SU-DHL-6 (cell line): Measurements from ENCODE around the gene RBM15B.

Source experiments
- H2AFZ ChIP-seq: fragments of 200-600 bp; sonication (generic); 2 replicates; pipeline ENCODE4 v1.6.1; 2014; ENCODE audit warnings: low read depth, mild to moderate bottlenecking, moderate library complexity, mixed read lengths, antibody characterized with exemption, low read length; ENCODE audit not compliant: severe bottlenecking
- H3F3A ChIP-seq: fragments of 200-600 bp; shearing (Covaris generic); 2 replicates; pipeline ENCODE4 v1.6.0; 2016; ENCODE audit warnings: antibody characterized with exemption, mild to moderate bottlenecking; ENCODE audit not compliant: insufficient read depth
- H3K27ac ChIP-seq: fragments of 200-600 bp; sonication (generic); 2 replicates; pipeline ENCODE4 v1.5.1; 2016; ENCODE audit warnings: low read depth, mild to moderate bottlenecking, low read length, moderate library complexity, mixed read lengths
- H3K27me3 ChIP-seq: fragments of 200-600 bp; sonication (generic), shearing (Covaris generic); 2 replicates; pipeline ENCODE4 v1.6.0; 2014; ENCODE audit warnings: mild to moderate bottlenecking, low read length
- H3K36me3 ChIP-seq: fragments of 200-600 bp; sonication (generic); 2 replicates; pipeline ENCODE4 v1.6.1; 2014; ENCODE audit warnings: mild to moderate bottlenecking, low read length, mixed read lengths
- H3K4me2 ChIP-seq: fragments of 300-600, 200-600 bp; shearing (Covaris generic), sonication (generic); 2 replicates; pipeline ENCODE4 v1.6.0; 2014; ENCODE audit warnings: low read length, low read depth, mild to moderate bottlenecking; ENCODE audit not compliant: poor library complexity, severe bottlenecking
- H3K4me3 ChIP-seq: fragments of 200-600 bp; sonication (generic); 2 replicates; pipeline ENCODE4 v1.5.1; 2014; ENCODE audit warnings: antibody characterized with exemption, low read length, mild to moderate bottlenecking, mixed read lengths; ENCODE audit not compliant: insufficient read depth, poor library complexity, severe bottlenecking
- H3K79me2 ChIP-seq: fragments of 200-600 bp; sonication (generic); 2 replicates; pipeline ENCODE4 v1.6.1; 2014; ENCODE audit warnings: mild to moderate bottlenecking, low read length, moderate library complexity; ENCODE audit not compliant: insufficient read depth
- H3K9ac ChIP-seq: fragments of 200-600 bp; sonication (generic); 2 replicates; pipeline ENCODE4 v1.7.0; 2014; ENCODE audit warnings: mild to moderate bottlenecking, low read length
- H3K9me2 ChIP-seq: fragments of 200-600 bp; sonication (generic); replicated peaks from 2 replicates; pipeline ENCODE4 v1.6.1; 2014; ENCODE audit warnings: low read length; ENCODE audit not compliant: insufficient read depth
- H3K9me3 ChIP-seq: fragments of 200-600 bp; sonication (generic); 2 replicates; pipeline ENCODE4 v1.6.1; 2014; ENCODE audit warnings: low read length, mixed read lengths; ENCODE audit not compliant: insufficient read depth
- H4K20me1 ChIP-seq: fragments of 200-600 bp; sonication (generic); 2 replicates; pipeline ENCODE4 v1.6.1; 2014; ENCODE audit warnings: low read depth, mild to moderate bottlenecking, antibody characterized with exemption, low read length, moderate library complexity, mixed read lengths
- EZH2phosphoT487 ChIP-seq: fragments of 200-600 bp; sonication (generic), shearing (Covaris generic); conservative IDR thresholded peaks from 2 replicates; pipeline ENCODE4 v1.6.1; 2018; ENCODE audit warnings: mild to moderate bottlenecking, antibody characterized with exemption, low read length, moderate library complexity, mixed read lengths
- TF ChIP-seq, protein P1 (sequence below): fragments of 200-600 bp; sonication (generic); IDR thresholded peaks from one replicate; pipeline ENCODE4 v1.5.1; 2017; ENCODE audit warnings: antibody characterized with exemption, mild to moderate bottlenecking, low read length, moderate library complexity; ENCODE audit not compliant: insufficient read depth, poor library complexity, severe bottlenecking

RBM15B gene, protein sequence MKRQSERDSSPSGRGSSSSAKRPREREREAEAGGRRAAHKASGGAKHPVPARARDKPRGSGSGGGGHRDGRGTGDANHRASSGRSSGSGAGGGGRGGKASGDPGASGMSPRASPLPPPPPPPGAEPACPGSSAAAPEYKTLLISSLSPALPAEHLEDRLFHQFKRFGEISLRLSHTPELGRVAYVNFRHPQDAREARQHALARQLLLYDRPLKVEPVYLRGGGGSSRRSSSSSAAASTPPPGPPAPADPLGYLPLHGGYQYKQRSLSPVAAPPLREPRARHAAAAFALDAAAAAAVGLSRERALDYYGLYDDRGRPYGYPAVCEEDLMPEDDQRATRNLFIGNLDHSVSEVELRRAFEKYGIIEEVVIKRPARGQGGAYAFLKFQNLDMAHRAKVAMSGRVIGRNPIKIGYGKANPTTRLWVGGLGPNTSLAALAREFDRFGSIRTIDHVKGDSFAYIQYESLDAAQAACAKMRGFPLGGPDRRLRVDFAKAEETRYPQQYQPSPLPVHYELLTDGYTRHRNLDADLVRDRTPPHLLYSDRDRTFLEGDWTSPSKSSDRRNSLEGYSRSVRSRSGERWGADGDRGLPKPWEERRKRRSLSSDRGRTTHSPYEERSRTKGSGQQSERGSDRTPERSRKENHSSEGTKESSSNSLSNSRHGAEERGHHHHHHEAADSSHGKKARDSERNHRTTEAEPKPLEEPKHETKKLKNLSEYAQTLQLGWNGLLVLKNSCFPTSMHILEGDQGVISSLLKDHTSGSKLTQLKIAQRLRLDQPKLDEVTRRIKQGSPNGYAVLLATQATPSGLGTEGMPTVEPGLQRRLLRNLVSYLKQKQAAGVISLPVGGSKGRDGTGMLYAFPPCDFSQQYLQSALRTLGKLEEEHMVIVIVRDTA

DNA sequence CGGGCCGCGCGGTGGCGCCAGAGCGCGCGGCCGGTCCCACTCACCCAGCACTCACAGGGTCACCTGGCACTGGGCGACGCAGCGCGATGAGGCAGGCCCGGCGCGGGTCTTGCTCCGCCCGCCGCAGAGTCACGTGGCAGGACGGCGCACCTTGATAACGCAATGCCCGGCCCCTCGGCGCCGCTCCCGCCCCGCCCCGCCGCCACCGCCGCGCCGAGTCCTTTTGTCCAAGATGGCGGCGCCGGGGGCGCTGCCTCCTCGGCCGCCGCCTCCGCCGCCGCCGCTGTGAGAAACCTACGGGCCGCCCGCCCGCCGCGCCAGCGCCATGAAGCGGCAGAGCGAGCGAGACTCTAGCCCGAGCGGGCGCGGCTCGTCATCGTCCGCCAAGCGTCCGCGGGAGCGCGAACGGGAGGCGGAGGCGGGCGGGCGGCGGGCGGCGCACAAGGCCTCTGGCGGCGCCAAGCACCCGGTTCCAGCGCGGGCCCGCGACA lies at the start of gene RBM15B:
TSS of gene RBM15B (plus strand) at position 211 of the 491 bp plus-strand sequence. CDS start at position 326, 115 bp downstream.
- peak within 1 kb of the TSS; percentile 77 for H3K4me2 ChIP-seq
- H3F3A ChIP-seq: peaks cover 46% of the 10 kb centered on the region
- peak within 1 kb of the TSS; percentile 63 for H3K27ac ChIP-seq
- H3K27me3 ChIP-seq: no peaks in the 10 kb centered on the region
- H3K9me3 ChIP-seq: no peaks in the 10 kb centered on the region
- H3K79me2 ChIP-seq: peaks cover 60% of the 10 kb centered on the region
- H3K9ac ChIP-seq: peak within 1 kb of the TSS; percentile 75
- TF ChIP-seq, protein P1, sequence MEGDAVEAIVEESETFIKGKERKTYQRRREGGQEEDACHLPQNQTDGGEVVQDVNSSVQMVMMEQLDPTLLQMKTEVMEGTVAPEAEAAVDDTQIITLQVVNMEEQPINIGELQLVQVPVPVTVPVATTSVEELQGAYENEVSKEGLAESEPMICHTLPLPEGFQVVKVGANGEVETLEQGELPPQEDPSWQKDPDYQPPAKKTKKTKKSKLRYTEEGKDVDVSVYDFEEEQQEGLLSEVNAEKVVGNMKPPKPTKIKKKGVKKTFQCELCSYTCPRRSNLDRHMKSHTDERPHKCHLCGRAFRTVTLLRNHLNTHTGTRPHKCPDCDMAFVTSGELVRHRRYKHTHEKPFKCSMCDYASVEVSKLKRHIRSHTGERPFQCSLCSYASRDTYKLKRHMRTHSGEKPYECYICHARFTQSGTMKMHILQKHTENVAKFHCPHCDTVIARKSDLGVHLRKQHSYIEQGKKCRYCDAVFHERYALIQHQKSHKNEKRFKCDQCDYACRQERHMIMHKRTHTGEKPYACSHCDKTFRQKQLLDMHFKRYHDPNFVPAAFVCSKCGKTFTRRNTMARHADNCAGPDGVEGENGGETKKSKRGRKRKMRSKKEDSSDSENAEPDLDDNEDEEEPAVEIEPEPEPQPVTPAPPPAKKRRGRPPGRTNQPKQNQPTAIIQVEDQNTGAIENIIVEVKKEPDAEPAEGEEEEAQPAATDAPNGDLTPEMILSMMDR: no peak
- TF ChIP-seq EZH2phosphoT487: no peak
- peaks cover 3% of the 10 kb centered on the region for H3K36me3 ChIP-seq
- H3K4me3 ChIP-seq: peak within 1 kb of the TSS; percentile 67
- H4K20me1 ChIP-seq: no peaks in the 10 kb centered on the region; the same call in 1 of the 2 replicates
- H3K9me2 ChIP-seq: no peaks in the 10 kb centered on the region
- peak within 1 kb of the TSS; percentile 32 for H2AFZ ChIP-seq

DNA sequence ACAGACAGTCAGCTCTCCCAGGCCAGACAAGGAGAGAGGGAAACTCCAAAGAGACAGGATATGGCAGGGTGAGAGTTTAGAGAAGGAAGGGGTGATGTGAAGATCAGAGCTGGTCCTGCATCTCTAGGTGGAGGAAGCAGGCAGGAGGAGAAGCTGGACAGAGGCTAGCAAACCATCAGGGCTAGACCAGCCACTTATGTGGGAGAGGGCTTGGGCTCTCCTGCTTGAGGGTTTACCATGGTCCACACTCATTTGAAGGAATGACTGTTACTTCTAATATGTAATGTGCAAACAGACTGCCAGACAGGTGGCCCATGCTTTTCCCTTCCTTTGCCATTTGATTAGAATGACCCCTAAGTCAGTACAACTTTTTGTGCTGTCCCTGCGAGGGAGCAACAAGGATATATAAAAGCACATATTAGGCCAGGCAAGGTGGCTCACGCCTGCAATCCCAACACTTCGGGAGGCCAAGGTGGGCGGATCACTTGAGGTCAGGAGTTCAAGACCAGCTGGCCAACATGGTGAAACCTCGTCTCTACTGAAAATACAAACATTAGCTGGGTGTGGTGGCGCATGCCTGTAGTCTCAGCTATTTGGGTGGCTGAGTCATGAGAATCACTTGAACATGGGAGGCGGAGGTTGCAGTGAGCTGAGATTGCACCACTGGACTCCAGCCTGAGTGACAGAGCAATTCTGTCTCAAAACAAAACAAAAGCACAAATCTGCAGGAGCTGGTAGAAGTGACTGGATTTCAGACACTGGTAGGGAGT lies 47.0 kb upstream of the RBM15B start:
- no peaks in the 10 kb centered on the region for H4K20me1 ChIP-seq
- TF ChIP-seq EZH2phosphoT487: no peak
- TF ChIP-seq, protein P1: no peak
- H3K27ac ChIP-seq: no peak overlapping the region
- no peaks in the 10 kb centered on the region for H3K9me3 ChIP-seq
- no peak overlapping the region for H2AFZ ChIP-seq
- H3K27me3 ChIP-seq: no peaks in the 10 kb centered on the region
- no peak overlapping the region for H3K4me3 ChIP-seq
- H3F3A ChIP-seq: no peaks in the 10 kb centered on the region
- no peaks in the 10 kb centered on the region for H3K36me3 ChIP-seq
- H3K9ac ChIP-seq: no peak overlapping the region
- no peak overlapping the region for H3K4me2 ChIP-seq
- no peaks in the 10 kb centered on the region for H3K79me2 ChIP-seq
- H3K9me2 ChIP-seq: no peaks in the 10 kb centered on the region

DNA sequence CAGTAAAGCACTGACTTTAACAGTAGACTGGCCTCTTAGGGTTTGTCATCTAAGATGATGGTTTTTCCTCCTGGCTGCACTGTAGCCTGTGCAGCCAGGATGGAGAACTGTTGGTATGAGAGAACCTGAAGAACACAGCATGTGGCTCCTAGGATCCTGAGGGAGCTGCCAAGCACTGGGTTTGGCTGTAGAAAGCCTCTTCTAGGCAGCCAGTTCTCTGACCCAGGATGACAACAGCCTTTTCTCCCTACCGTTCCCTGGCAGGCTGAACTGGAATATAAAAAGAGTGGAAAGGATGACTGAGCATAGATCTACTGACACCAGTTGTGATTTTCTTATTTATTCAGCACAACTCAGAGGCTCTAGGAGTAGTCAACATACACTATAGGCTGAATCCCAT lies 40.3 kb upstream of the RBM15B start:
- H3K4me2 ChIP-seq: no peak overlapping the region
- no peak overlapping the region for H3K4me3 ChIP-seq
- no peak overlapping the region for H2AFZ ChIP-seq
- no peaks in the 10 kb centered on the region for H3K9me3 ChIP-seq
- no peak overlapping the region for H3K9ac ChIP-seq
- H3K9me2 ChIP-seq: no peaks in the 10 kb centered on the region
- no peaks in the 10 kb centered on the region for H3F3A ChIP-seq
- H4K20me1 ChIP-seq: no peaks in the 10 kb centered on the region
- H3K36me3 ChIP-seq: no peaks in the 10 kb centered on the region
- no peak overlapping the region for H3K27ac ChIP-seq
- H3K27me3 ChIP-seq: no peaks in the 10 kb centered on the region
- no peak for TF ChIP-seq EZH2phosphoT487
- TF ChIP-seq, protein P1: no peak
- no peaks in the 10 kb centered on the region for H3K79me2 ChIP-seq
